Right lobe of liver (tissue), 4 donors: ENCODE measurements around the gene AK9.

Experiments
- CTCF ChIP-seq, 4 donors: fragments of 200-600 bp in 3 of 4; fragments of 450-650 bp in 1 of 4; IDR thresholded peaks; one replicate each; pipeline versions ENCODE4 v1.5.1 to v1.8.0; 2016 to 2022; ENCODE audit warnings: antibody characterized with exemption in 4 of 4, mild to moderate bottlenecking in 2 of 4
- POLR2A ChIP-seq: fragments of 450-650 bp; IDR thresholded peaks from one replicate; pipeline ENCODE4 v1.6.1; 2017; ENCODE audit warnings: antibody characterized with exemption, mild to moderate bottlenecking
- donor health status: DM: no; HTN: no; CAD: no.
- donor health status: DM: no; HTN: no; CAD: no.
- donor health status: DM: no; HTN: yes; CAD: no.

GRCh38 chr6:109475625-109476024 is 215.4 kb downstream of the AK9 start:
- TF ChIP-seq POLR2A (no peak), CTCF (IDR thresholded peaks at IDR 0.05) (no peak)
